Measurements from ENCODE around the gene PITPNM1.

- TF ChIP-seq CTCF (conservative IDR thresholded peaks at IDR 0.05) = no peak
- TF ChIP-seq ZFX (IDR thresholded peaks at IDR 0.05) = no peak
Observed at GRCh38 chr11:67544616-67545242, 39.6 kb upstream of the PITPNM1 start.
